HG02623 (cell line): ENCODE measurements around the gene SOX12.
A peak's percentile ranks its signal among the peaks of the same experiment; 100 is the strongest.

ENCODE experiments used
- ATAC-seq: cut with Tn5 transposase; IDR thresholded peaks from one replicate; pipeline ENCODE4 v1.9.1; 2021; ENCODE audit warnings: moderate library complexity; ENCODE audit not compliant: unreplicated experiment

Gene SOX12

GRCh38 chr20:301886-302848, 23.2 kb upstream of the SOX12 start:
- no peak for ATAC-seq

- ATAC-seq, result no peak
These were observed 19.6 kb upstream of the SOX12 start for GRCh38 chr20:305745-306144.

GRCh38 chr20:308427-309038, 16.8 kb upstream of the SOX12 start:
- ATAC-seq, result no peak

- ATAC-seq, result no peak
These were observed 16.0 kb upstream of the SOX12 start for GRCh38 chr20:309306-309840.

- peak; percentile 96 for ATAC-seq
These were observed 15.3 kb upstream of the SOX12 start for GRCh38 chr20:309841-310644.

- ATAC-seq, result no peak
These were observed 14.7 kb upstream of the SOX12 start for GRCh38 chr20:310645-311044.

- ATAC-seq, result no peak
These were observed 13.7 kb upstream of the SOX12 start for GRCh38 chr20:311609-312008.

- no peak for ATAC-seq
These were observed 13.3 kb upstream of the SOX12 start for GRCh38 chr20:312067-312466.

GRCh38 chr20:312866-313265, 12.5 kb upstream of the SOX12 start:
- no peak for ATAC-seq

- no peak for ATAC-seq
These were observed 11.9 kb upstream of the SOX12 start for GRCh38 chr20:313402-313801.

- ATAC-seq, result no peak
These were observed 11.4 kb upstream of the SOX12 start for GRCh38 chr20:313948-314347.

GRCh38 chr20:316316-317068, 8.9 kb upstream of the SOX12 start:
- no peak for ATAC-seq

GRCh38 chr20:324177-325044, 941 bp upstream of the SOX12 start:
- ATAC-seq, result peak; percentile 45

- no peak for ATAC-seq
These were observed 715 bp downstream of the SOX12 start for GRCh38 chr20:325889-326644.

GRCh38 chr20:326645-327185, 1.4 kb downstream of the SOX12 start:
- no peak for ATAC-seq

GRCh38 chr20:327186-328026, 2.1 kb downstream of the SOX12 start:
- peak; percentile 22 for ATAC-seq
